Right atrium auricular region (tissue), 2 donors: Measurements from ENCODE around the gene PCYT1A. TPM values are rescaled to one million over a fixed set of nuclear protein-coding genes. Genes with fewer than 3 reads are reported as not detected.

Source experiments
- DNase-seq: peaks from one replicate; pipeline ENCODE4 v3.0.0-alpha.2; 2019; ENCODE audit warnings: low spot score
- H3K27ac ChIP-seq, 2 donors: fragments of 200-600 bp; sonication (generic); 1 replicate in 1 of 2; 2 replicates in 1 of 2; pipeline ENCODE4 v1.5.1; 2016 to 2019
- H3K27me3 ChIP-seq, 2 donors: fragments of 200-600 bp; sonication (generic); one replicate each; pipeline versions ENCODE4 v1.5.1 to v1.6.0; 2017 to 2019
- H3K36me3 ChIP-seq: fragments of 200-600 bp; sonication (generic); one replicate; pipeline ENCODE4 v1.5.1; 2016
- H3K4me1 ChIP-seq, 2 donors: fragments of 200-600 bp; sonication (generic); one replicate each; pipeline versions ENCODE4 v1.5.1 to v1.6.0; 2017 to 2019
- H3K4me3 ChIP-seq, 2 donors: fragments of 200-600 bp; sonication (generic); 1 replicate in 1 of 2; 2 replicates in 1 of 2; pipeline ENCODE4 v1.5.1; 2017 to 2019; ENCODE audit warnings: mild to moderate bottlenecking in 1 of 2, moderate library complexity in 1 of 2
- H3K9me3 ChIP-seq, 2 donors: fragments of 200-600 bp; sonication (generic); one replicate each; pipeline ENCODE4 v1.5.1; 2019
- CTCF ChIP-seq, 2 donors: fragments of 200-600 bp; sonication (generic); IDR thresholded peaks; one replicate each; pipeline ENCODE4 v1.5.1; 2019; ENCODE audit warnings: antibody characterized with exemption in 2 of 2
- total RNA-seq, 2 donors: library from RNA; depleted of rRNA; stranded (reverse); fragments of >200 nt; gene quantifications; one replicate each; pipeline ENCODE4 v1.1.0, GENCODE V29; 2016

PCYT1A gene
- total RNA-seq, 2 donors from 2014 or later, result 89.0 to 135 TPM

- no peak for DNase-seq
Measured at GRCh38 chr3:196327405-196327804, 39.9 kb upstream of the PCYT1A start.

GRCh38 chr3:196326936-196327335 lies 39.4 kb upstream of the PCYT1A start:
- H3K4me1 ChIP-seq, result no peaks in the 10 kb centered on the region
- H3K9me3 ChIP-seq, result no peaks in the 10 kb centered on the region
- no peaks in the 10 kb centered on the region for H3K36me3 ChIP-seq
- no peak for DNase-seq
- TF ChIP-seq CTCF (IDR thresholded peaks at IDR 0.05), result no peak
- H3K4me3 ChIP-seq, result no peak overlapping the region
- no peak overlapping the region for H3K27ac ChIP-seq
- H3K27me3 ChIP-seq, result no peaks in the 10 kb centered on the region

More at GRCh38 chr3:196327405-196327804, 39.9 kb upstream of the PCYT1A start:
- Histone ChIP-seq H3K9me3 (no peaks in the 10 kb centered on the region), H3K36me3 (no peaks in the 10 kb centered on the region), H3K4me1 (no peaks in the 10 kb centered on the region), H3K27me3 (no peaks in the 10 kb centered on the region), H3K27ac (no peak overlapping the region), H3K4me3 (no peak overlapping the region)
- no peak for TF ChIP-seq CTCF (IDR thresholded peaks at IDR 0.05)

GRCh38 chr3:196323691-196324090 lies 36.2 kb upstream of the PCYT1A start:
- H3K4me3 ChIP-seq, result no peak overlapping the region
- no peaks in the 10 kb centered on the region for H3K27me3 ChIP-seq
- H3K9me3 ChIP-seq, result no peaks in the 10 kb centered on the region
- no peak overlapping the region for H3K27ac ChIP-seq
- H3K36me3 ChIP-seq, result no peaks in the 10 kb centered on the region
- no peak for TF ChIP-seq CTCF (IDR thresholded peaks at IDR 0.05)
- no peak for DNase-seq
- no peaks in the 10 kb centered on the region for H3K4me1 ChIP-seq

- no peaks in the 10 kb centered on the region for H3K9me3 ChIP-seq
- H3K4me1 ChIP-seq, result no peaks in the 10 kb centered on the region
- DNase-seq, result no peak
- no peaks in the 10 kb centered on the region for H3K27me3 ChIP-seq
- H3K4me3 ChIP-seq, result no peak overlapping the region
- no peak overlapping the region for H3K27ac ChIP-seq
- TF ChIP-seq CTCF (IDR thresholded peaks at IDR 0.05), result no peak
- no peaks in the 10 kb centered on the region for H3K36me3 ChIP-seq
Measured at GRCh38 chr3:196323016-196323415, 35.5 kb upstream of the PCYT1A start.

- H3K36me3 ChIP-seq, result no peaks in the 10 kb centered on the region
- no peak for DNase-seq
- no peak overlapping the region for H3K4me3 ChIP-seq
- no peak overlapping the region for H3K27ac ChIP-seq
- H3K9me3 ChIP-seq, result no peaks in the 10 kb centered on the region
- H3K4me1 ChIP-seq, result no peaks in the 10 kb centered on the region
- no peaks in the 10 kb centered on the region for H3K27me3 ChIP-seq
- no peak for TF ChIP-seq CTCF (IDR thresholded peaks at IDR 0.05)
Measured at GRCh38 chr3:196321162-196321561, 33.6 kb upstream of the PCYT1A start.

- TF ChIP-seq CTCF (IDR thresholded peaks at IDR 0.05), result no peak
- Histone ChIP-seq H3K4me1 (no peaks in the 10 kb centered on the region), H3K36me3 (no peaks in the 10 kb centered on the region), H3K27me3 (no peaks in the 10 kb centered on the region), H3K9me3 (no peaks in the 10 kb centered on the region), H3K4me3 (no peak overlapping the region), H3K27ac (no peak overlapping the region)
- no peak for DNase-seq
Measured at GRCh38 chr3:196320137-196320536, 32.6 kb upstream of the PCYT1A start.
